Smooth muscle cell (in vitro differentiated cells): ENCODE results near the gene TRIM40. TPM values are rescaled to one million over a fixed set of nuclear protein-coding genes. Genes with fewer than 3 reads are reported as not detected.

Experiments
- DNase-seq: peaks from one replicate; lab custom pipeline; 2025; ENCODE audit not compliant: unreplicated experiment; lab: John Stamatoyannopoulos, UW
- H2AFZ ChIP-seq: fragments of 200-600 bp; sonication (generic); 2 replicates; pipeline ENCODE4 v1.6.0; 2016; ENCODE audit warnings: antibody characterized with exemption, low read depth, mild to moderate bottlenecking
- H3F3A ChIP-seq: fragments of 200-600 bp; sonication (generic); 2 replicates; pipeline ENCODE4 v1.6.0; 2017; ENCODE audit warnings: antibody characterized with exemption, low read depth
- H3K27ac ChIP-seq: fragments of 200-600 bp; sonication (generic); 2 replicates; pipeline ENCODE4 v1.5.1; 2016; ENCODE audit warnings: low read depth, mild to moderate bottlenecking
- H3K27me3 ChIP-seq: fragments of 200-600 bp; sonication (generic); 2 replicates; pipeline ENCODE4 v1.6.1; 2016; ENCODE audit warnings: low read depth, mild to moderate bottlenecking
- H3K36me3 ChIP-seq: fragments of 200-600 bp; sonication (generic); 2 replicates; pipeline ENCODE4 v1.5.1; 2016; ENCODE audit warnings: low read depth
- H3K4me1 ChIP-seq: fragments of 200-600 bp; sonication (generic); 2 replicates; pipeline ENCODE4 v1.5.1; 2016; ENCODE audit warnings: low read depth
- H3K4me2 ChIP-seq: fragments of 200-600 bp; sonication (generic); 2 replicates; pipeline ENCODE4 v1.6.0; 2016; ENCODE audit warnings: mild to moderate bottlenecking
- H3K4me3 ChIP-seq: fragments of 200-600 bp; sonication (generic); 2 replicates; pipeline ENCODE4 v1.5.1; 2016; ENCODE audit warnings: mild to moderate bottlenecking
- H3K79me2 ChIP-seq: fragments of 200-600 bp; sonication (generic); 2 replicates; pipeline ENCODE4 v1.6.0; 2016; ENCODE audit warnings: low read depth, mild to moderate bottlenecking
- H3K9ac ChIP-seq: fragments of 200-600 bp; sonication (generic); 2 replicates; pipeline ENCODE4 v1.6.0; 2016; ENCODE audit warnings: low read depth
- H3K9me3 ChIP-seq: fragments of 200-600 bp; sonication (generic); replicated peaks from 2 replicates; pipeline ENCODE4 v1.5.1; 2016; ENCODE audit warnings: low read depth
- H4K20me1 ChIP-seq: fragments of 200-600 bp; sonication (generic); 2 replicates; pipeline ENCODE4 v1.6.0; 2016; ENCODE audit warnings: low read depth
- CTCF ChIP-seq: fragments of 200-600 bp; sonication (generic); IDR thresholded peaks from 2 replicates; pipeline ENCODE4 v1.5.1; 2017; ENCODE audit warnings: borderline replicate concordance, mild to moderate bottlenecking, antibody characterized with exemption; ENCODE audit not compliant: insufficient read depth, poor library complexity, severe bottlenecking
- WGBS: methylation state at CpG from one replicate; pipeline ENCODE4 v1.1.7; 2016; ENCODE audit warnings: low lambda C conversion rate; 5-methylcytosine and 5-hydroxymethylcytosine counted together
- polyA plus RNA-seq: library from polyadenylated mRNA; unstranded; fragments of >200 nt; fragmentation: Nextera tagmentation; extraction: Ambion mirVana; gene quantifications from 2 replicates; pipeline ENCODE4 v1.2.1, GENCODE V29; 2016
- total RNA-seq: library from RNA; depleted of rRNA; stranded (reverse); fragments of >200 nt; gene quantifications from 2 replicates; pipeline ENCODE4 v1.2.3, GENCODE V29; 2014

The TRIM40 gene
- total and polyA plus RNA-seq, 2 experiments from 2014 or later, result not detected

- Histone ChIP-seq H3K9me3 (no peaks in the 10 kb centered on the region), H3K27me3 (peaks cover 83% of the 10 kb centered on the region), H3K4me3 (peak overlapping the region; percentile 51), H3K9ac (no peak overlapping the region), H3F3A (no peaks in the 10 kb centered on the region), H3K4me2 (peak overlapping the region; percentile 85), H2AFZ (peak overlapping the region; percentile 84), H3K4me1 (peaks cover 17% of the 10 kb centered on the region), H4K20me1 (no peaks in the 10 kb centered on the region), H3K27ac (no peak overlapping the region), H3K79me2 (no peaks in the 10 kb centered on the region), H3K36me3 (no peaks in the 10 kb centered on the region)
- no peak for TF ChIP-seq CTCF
- DNase-seq, result peak; percentile 75
- WGBS, result 5% methylated on average over 51 of the region's 51 CpGs
Measured at GRCh38 chr6:30101444-30102413, 34.2 kb upstream of the TRIM40 start.

GRCh38 chr6:30102414-30102969 lies 33.4 kb upstream of the TRIM40 start:
- no peak for TF ChIP-seq CTCF
- Histone ChIP-seq H3K9ac (no peak overlapping the region), H3K79me2 (no peaks in the 10 kb centered on the region), H3K9me3 (no peaks in the 10 kb centered on the region), H3F3A (no peaks in the 10 kb centered on the region), H3K27ac (no peak overlapping the region), H3K36me3 (no peaks in the 10 kb centered on the region), H2AFZ (peak overlapping the region; percentile 84), H3K27me3 (peaks cover 79% of the 10 kb centered on the region), H4K20me1 (no peaks in the 10 kb centered on the region), H3K4me3 (peak overlapping the region; percentile 51), H3K4me2 (peak overlapping the region; percentile 85), H3K4me1 (peaks cover 17% of the 10 kb centered on the region)
- DNase-seq, result no peak
- 31% methylated on average over 14 of the region's 15 CpGs for WGBS

- Histone ChIP-seq H3F3A (no peaks in the 10 kb centered on the region), H3K79me2 (no peaks in the 10 kb centered on the region), H3K9ac (no peak overlapping the region), H3K4me3 (peak overlapping the region; percentile 51), H3K27ac (no peak overlapping the region), H3K36me3 (no peaks in the 10 kb centered on the region), H3K4me2 (peak overlapping the region; percentile 85), H2AFZ (peak overlapping the region; percentile 84), H3K27me3 (peaks cover 77% of the 10 kb centered on the region), H3K4me1 (peaks cover 17% of the 10 kb centered on the region), H4K20me1 (no peaks in the 10 kb centered on the region), H3K9me3 (no peaks in the 10 kb centered on the region)
- WGBS, result 5% methylated on average over 36 of the region's 36 CpGs
- DNase-seq, result peak; percentile 47
- TF ChIP-seq CTCF, result peak; percentile 83
Measured at GRCh38 chr6:30102970-30103871, 32.7 kb upstream of the TRIM40 start.
